DMS79 treated with DMSO at 0.1 percent for 48 hours (cell line): ENCODE measurements around the gene CEACAM1.
"Not testable (repeated sequence)": the region's sequence is repeated elsewhere in the genome, so short reads cannot be mapped to it uniquely, and the experiment has no call there.

Experiments
- DNase-seq: peaks from one replicate; lab custom pipeline; 2025; lab: John Stamatoyannopoulos, UW

The CEACAM1 gene

GRCh38 chr19:42548552-42548951, 20.3 kb upstream of the CEACAM1 start:
- DNase-seq: no peak

- no peak for DNase-seq
These were observed 19.6 kb upstream of the CEACAM1 start for GRCh38 chr19:42547929-42548328.

GRCh38 chr19:42546831-42547500, 18.7 kb upstream of the CEACAM1 start:
- DNase-seq: no peak

GRCh38 chr19:42544146-42544545, 15.9 kb upstream of the CEACAM1 start:
- DNase-seq: no peak

GRCh38 chr19:42542791-42543190, 14.5 kb upstream of the CEACAM1 start:
- no peak for DNase-seq

- peak; percentile 89 for DNase-seq
These were observed 11.8 kb upstream of the CEACAM1 start for GRCh38 chr19:42540071-42540553.

GRCh38 chr19:42538841-42539709, 10.8 kb upstream of the CEACAM1 start:
- no peak for DNase-seq

- DNase-seq: not testable (repeated sequence)
These were observed 7.0 kb upstream of the CEACAM1 start for GRCh38 chr19:42535276-42535675.

GRCh38 chr19:42534391-42534790, 6.1 kb upstream of the CEACAM1 start:
- no peak for DNase-seq

- DNase-seq: no peak
These were observed 4.6 kb upstream of the CEACAM1 start for GRCh38 chr19:42532891-42533290.

GRCh38 chr19:42531313-42531712, 3.0 kb upstream of the CEACAM1 start:
- no peak for DNase-seq

- DNase-seq: no peak
These were observed 1.0 kb upstream of the CEACAM1 start for GRCh38 chr19:42529248-42529764.

- DNase-seq: no peak
These were observed 3.3 kb downstream of the CEACAM1 start for GRCh38 chr19:42524943-42525342.

- DNase-seq: no peak
These were observed 4.0 kb downstream of the CEACAM1 start for GRCh38 chr19:42524250-42524649.

- not testable (repeated sequence) for DNase-seq
These were observed 6.0 kb downstream of the CEACAM1 start for GRCh38 chr19:42522262-42522661.

GRCh38 chr19:42521346-42522030, 6.8 kb downstream of the CEACAM1 start:
- no peak for DNase-seq

GRCh38 chr19:42519108-42519507, 9.2 kb downstream of the CEACAM1 start:
- DNase-seq: no peak

- DNase-seq: no peak
These were observed 11.5 kb downstream of the CEACAM1 start for GRCh38 chr19:42516771-42517170.

GRCh38 chr19:42515241-42515832, 12.9 kb downstream of the CEACAM1 start:
- DNase-seq: no peak

GRCh38 chr19:42514449-42514848, 13.8 kb downstream of the CEACAM1 start:
- DNase-seq: no peak

GRCh38 chr19:42512743-42513304, 15.5 kb downstream of the CEACAM1 start:
- no peak for DNase-seq
